Coronary artery (tissue), 2 donors: ENCODE measurements around the gene PAXIP1.

ENCODE experiments used
- DNase-seq: peaks from one replicate; pipeline ENCODE4 v3.0.0-alpha.2; 2017; ENCODE audit warnings: low spot score
- H3K27ac ChIP-seq, 2 donors: fragments of 200-600 bp; sonication (generic); one replicate each; pipeline ENCODE4 v1.5.1; 2016 to 2019
- H3K4me3 ChIP-seq: fragments of 200-600 bp; sonication (generic); 2 replicates; pipeline ENCODE4 v1.5.1; 2016; ENCODE audit warnings: mild to moderate bottlenecking, moderate library complexity
- TF ChIP-seq, protein P1 (sequence below): fragments of 200-600 bp; sonication (generic); IDR thresholded peaks from one replicate; pipeline ENCODE4 v1.5.1; 2019; ENCODE audit warnings: antibody characterized with exemption

PAXIP1 gene

GRCh38 chr7:154912871-154913637 is 89.9 kb downstream of the PAXIP1 start:
- H3K27ac ChIP-seq = no peak overlapping the region
- DNase-seq = peak; percentile 29
- no peak overlapping the region for H3K4me3 ChIP-seq
- TF ChIP-seq, protein P1, sequence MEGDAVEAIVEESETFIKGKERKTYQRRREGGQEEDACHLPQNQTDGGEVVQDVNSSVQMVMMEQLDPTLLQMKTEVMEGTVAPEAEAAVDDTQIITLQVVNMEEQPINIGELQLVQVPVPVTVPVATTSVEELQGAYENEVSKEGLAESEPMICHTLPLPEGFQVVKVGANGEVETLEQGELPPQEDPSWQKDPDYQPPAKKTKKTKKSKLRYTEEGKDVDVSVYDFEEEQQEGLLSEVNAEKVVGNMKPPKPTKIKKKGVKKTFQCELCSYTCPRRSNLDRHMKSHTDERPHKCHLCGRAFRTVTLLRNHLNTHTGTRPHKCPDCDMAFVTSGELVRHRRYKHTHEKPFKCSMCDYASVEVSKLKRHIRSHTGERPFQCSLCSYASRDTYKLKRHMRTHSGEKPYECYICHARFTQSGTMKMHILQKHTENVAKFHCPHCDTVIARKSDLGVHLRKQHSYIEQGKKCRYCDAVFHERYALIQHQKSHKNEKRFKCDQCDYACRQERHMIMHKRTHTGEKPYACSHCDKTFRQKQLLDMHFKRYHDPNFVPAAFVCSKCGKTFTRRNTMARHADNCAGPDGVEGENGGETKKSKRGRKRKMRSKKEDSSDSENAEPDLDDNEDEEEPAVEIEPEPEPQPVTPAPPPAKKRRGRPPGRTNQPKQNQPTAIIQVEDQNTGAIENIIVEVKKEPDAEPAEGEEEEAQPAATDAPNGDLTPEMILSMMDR = no peak

GRCh38 chr7:154911862-154912455 is 91.0 kb downstream of the PAXIP1 start:
- Histone ChIP-seq H3K27ac (no peak overlapping the region), H3K4me3 (no peak overlapping the region)
- DNase-seq = no peak
- TF ChIP-seq, protein P1 = no peak

- DNase-seq = no peak
- no peak overlapping the region for H3K27ac ChIP-seq
- TF ChIP-seq, protein P1 = no peak
- no peak overlapping the region for H3K4me3 ChIP-seq
Observed at GRCh38 chr7:154911411-154911810, 91.5 kb downstream of the PAXIP1 start.

GRCh38 chr7:154910977-154911376 is 91.9 kb downstream of the PAXIP1 start:
- no peak overlapping the region for H3K27ac ChIP-seq
- no peak for DNase-seq
- H3K4me3 ChIP-seq = no peak overlapping the region
- TF ChIP-seq, protein P1 = no peak

DNA sequence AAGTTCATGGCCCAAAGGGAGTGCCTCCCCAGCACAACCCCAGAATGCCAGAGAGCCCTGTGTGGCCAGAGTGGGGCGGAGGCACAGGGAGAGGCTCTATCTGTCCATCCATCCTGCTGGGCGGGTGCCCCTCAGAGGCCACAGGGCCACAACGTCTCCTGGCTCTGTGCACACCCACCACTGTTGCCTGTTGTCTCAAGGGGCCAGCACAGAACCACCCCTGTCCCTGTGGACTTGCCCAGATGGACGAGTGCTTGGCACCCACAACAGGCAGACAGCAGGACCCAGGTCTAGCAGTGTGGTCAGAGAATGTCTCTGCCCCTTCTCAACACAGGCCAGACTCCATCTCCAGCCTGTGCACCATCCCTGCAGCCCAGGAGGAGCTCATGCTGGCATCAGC is 92.8 kb downstream of the PAXIP1 start:
- no peak overlapping the region for H3K4me3 ChIP-seq
- TF ChIP-seq, protein P1 = no peak
- DNase-seq = no peak
- H3K27ac ChIP-seq = no peak overlapping the region

- Histone ChIP-seq H3K4me3 (no peak overlapping the region), H3K27ac (no peak overlapping the region)
- no peak for DNase-seq
- TF ChIP-seq, protein P1 = no peak
Observed at GRCh38 chr7:154909241-154910105, 93.5 kb downstream of the PAXIP1 start.
